Measurements from ENCODE around the gene NUDT13.

The NUDT13 gene

DNA sequence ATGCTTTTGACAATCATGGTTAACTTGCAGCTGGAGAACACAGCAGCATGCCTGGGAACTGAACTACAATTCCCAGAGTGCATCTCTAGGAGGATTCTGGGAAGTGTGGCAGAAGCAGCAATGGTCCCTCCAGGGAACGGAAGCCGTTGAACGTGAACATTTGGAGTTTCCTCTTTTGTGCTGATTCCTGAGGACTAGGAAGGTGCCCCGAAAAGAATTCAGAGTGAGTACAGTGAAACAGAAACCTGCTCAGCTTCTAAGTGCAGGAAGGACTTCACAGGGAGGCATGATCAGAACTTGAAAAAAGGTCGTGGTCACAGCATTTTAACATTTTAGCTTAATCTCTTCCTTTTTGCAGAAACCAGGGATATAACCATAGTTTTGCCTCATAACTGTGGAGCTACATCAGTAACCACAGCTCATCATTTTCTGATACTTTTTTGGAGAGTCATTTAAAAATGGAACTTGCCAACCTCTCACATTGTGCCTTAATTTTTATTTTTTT, at the start of gene NUDT13:
TSS of gene NUDT13 (plus strand) at position 111 of the 505 bp plus-strand sequence. CDS start 3,911 bp downstream, outside the sequence.
- peak in 1 of 2 donors; percentile 3 for DNase-seq (ENCODE audit: low read depth in 2 of 2, low spot score in 1 of 2)

GRCh38 chr10:73060738-73061635, 49.3 kb upstream of the NUDT13 start:
- DNase-seq (ENCODE audit: low read depth in 2 of 2, low spot score in 1 of 2) = no peak

DNA sequence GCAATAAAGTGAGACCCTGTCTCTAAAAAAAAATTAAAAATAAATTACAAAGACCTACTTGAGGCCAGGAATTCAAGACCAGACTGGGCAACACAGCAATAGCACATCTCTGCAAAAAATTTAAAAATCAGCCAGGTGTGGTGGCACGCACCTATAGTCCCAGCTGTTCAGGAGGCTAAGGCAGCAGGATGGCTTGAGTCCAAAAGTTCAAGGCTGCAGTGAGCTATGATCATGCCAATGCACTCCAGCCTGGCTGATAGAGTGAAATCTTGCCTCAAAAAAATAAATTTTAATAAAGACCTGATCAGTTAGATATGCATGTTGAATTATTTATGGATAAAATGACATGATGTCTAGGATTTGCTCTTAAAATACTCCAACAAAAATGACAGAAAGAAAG, 48.5 kb upstream of the NUDT13 start:
- no peak for DNase-seq (ENCODE audit: low read depth in 2 of 2, low spot score in 1 of 2)

GRCh38 chr10:73065441-73065840, 44.8 kb upstream of the NUDT13 start:
- DNase-seq (ENCODE audit: low read depth in 2 of 2, low spot score in 1 of 2) = no peak

- DNase-seq (ENCODE audit: low read depth in 2 of 2, low spot score in 1 of 2) = no peak
These were observed 36.6 kb upstream of the NUDT13 start for GRCh38 chr10:73073627-73074026.

- DNase-seq (ENCODE audit: low read depth in 2 of 2, low spot score in 1 of 2) = no peak
These were observed 34.4 kb upstream of the NUDT13 start for GRCh38 chr10:73075829-73076228.

DNA sequence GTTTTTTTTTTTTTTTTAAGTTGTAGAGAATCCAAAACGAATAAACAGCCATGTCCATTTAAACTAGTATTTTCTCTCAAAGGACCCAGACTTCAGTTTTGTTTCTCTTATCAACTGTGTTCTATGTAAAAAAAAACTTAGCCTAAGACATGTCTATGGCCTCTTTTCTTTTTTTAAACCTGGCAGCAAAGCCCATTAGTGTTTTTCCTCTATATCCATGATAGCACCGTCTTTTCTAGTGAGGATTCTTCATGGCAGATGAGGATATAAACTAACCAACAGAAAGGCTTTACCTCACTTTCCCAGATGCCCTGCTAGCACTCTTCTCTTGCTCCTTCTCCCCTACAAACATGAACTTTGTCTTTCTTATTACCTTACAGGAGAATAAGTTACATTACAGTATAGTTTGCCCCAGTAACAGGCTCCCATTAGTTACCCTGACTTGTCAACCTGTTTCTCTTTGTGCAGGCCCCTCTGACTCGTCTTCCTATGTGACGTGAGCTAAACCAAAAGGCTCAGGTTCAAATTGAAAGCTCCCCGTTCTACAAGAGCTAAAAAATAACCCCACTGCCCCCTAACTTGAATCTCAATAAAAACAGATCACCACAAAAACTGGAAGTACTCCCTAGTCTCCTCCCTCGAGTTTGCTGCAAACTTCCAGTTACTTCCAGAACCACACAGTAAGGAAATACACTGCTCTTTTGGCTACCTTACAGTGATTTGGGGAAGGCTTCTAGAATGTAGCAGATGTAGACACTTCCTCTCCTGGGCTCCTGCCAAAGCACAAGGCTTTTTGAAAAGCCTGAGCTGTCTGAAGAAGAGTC, 33.7 kb upstream of the NUDT13 start:
- no peak for DNase-seq (ENCODE audit: low read depth in 2 of 2, low spot score in 1 of 2)

GRCh38 chr10:73079779-73080541, 30.3 kb upstream of the NUDT13 start:
- DNase-seq (ENCODE audit: low read depth in 2 of 2, low spot score in 1 of 2) = no peak

DNA sequence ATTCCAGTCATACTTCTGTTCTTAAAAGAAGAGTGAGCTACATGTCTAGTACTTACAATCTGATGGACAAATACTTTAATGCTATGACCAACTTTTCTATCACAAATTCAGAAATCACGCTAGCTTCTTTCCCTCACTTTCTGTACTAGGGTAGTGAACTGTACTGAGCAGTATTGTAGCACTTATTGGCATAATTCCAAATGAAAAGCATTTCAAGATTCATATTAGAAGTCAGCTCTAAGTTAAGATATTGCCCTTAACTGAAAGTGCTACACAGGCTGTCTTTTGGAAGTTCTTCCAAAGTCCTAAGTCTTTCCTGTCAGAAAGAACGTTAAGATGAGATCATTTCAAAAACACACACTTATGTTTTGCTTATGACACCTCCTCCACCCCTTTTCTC, 27.0 kb upstream of the NUDT13 start:
- no peak for DNase-seq (ENCODE audit: low read depth in 2 of 2, low spot score in 1 of 2)

DNA sequence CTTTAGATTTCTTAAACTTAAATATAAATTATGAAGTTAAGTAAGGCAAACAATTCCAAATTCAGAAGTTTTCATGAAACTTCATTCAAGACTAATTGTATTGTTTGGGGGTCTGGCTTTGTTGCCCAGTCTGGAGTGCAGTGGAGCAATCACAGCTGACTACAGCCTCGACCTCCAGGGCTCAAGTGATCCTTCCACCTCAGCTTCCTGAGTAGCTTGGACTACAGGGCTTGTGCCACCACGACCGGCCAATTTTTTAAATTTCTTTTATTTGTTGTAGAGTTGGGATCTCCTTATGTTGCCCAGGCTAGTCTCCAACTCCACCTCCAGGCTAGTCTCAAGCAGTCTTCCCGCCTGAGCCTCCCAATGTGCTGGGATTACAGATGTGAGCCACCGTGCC, 26.0 kb upstream of the NUDT13 start:
- no peak for DNase-seq (ENCODE audit: low read depth in 2 of 2, low spot score in 1 of 2)

GRCh38 chr10:73086816-73087215, 23.4 kb upstream of the NUDT13 start:
- no peak for DNase-seq (ENCODE audit: low read depth in 2 of 2, low spot score in 1 of 2)

DNA sequence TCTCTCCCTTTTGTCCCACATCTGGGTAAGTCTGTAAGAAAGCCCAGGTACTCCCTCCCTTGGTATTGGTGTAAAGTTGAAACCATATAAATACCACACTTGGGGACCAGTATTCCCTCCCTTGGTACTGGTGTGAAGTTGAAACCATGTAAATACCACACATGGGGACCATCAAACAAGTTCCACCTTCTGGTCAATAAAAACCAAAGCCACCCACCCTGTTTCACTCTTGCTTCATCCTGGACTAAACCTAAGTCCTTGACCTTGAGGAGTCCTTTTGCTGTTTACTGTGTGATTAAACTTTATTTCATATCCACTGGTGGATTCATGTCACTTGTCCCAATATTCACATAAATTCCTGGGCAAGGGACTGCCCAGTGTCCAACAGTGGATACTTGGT, 22.0 kb upstream of the NUDT13 start:
- no peak for DNase-seq (ENCODE audit: low read depth in 2 of 2, low spot score in 1 of 2)

GRCh38 chr10:73092830-73093229, 17.4 kb upstream of the NUDT13 start:
- no peak for DNase-seq (ENCODE audit: low read depth in 2 of 2, low spot score in 1 of 2)

DNA sequence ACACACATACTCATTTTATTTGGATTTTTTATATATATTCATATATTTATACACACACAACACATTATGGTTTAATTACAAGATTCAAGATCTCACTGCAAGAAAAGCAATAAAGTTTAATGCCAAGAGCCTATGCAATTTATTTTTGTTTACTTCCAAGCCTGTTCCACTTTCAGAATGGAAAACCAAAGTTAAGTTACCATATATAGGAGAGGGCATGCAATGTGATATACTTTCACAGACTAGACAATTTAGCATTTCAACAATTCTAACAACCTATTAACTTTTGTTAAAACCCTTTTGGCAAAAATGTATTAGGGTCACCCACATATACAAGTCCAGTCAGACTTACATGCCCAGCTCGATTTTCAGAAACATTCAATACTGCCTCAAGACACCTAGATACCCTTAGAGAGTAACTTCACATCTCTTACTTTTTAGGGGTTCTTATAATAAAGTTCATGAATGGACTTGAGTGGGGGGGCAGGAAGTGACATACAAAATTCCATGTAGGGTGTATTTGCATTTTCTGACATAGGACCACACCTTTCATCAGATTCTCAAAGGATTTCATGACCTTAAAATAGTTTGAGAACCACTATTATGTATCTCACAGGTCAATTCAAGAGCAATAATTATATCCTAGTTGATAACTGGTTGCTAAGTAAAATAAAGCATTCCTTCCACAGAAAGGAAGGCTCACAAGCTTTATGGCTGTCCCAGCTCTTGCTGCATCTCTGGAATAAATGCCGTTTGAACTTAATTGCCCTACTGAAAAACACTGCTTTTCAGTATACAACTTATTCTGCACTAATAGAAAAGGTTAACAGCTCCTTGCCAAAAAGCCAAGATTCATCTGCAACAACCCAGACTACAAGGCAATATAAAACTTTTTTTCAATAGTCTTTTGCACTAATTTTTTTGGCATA, 16.1 kb upstream of the NUDT13 start:
- DNase-seq (ENCODE audit: low read depth in 2 of 2, low spot score in 1 of 2) = no peak

- DNase-seq (ENCODE audit: low read depth in 2 of 2, low spot score in 1 of 2) = no peak
These were observed 15.2 kb upstream of the NUDT13 start for GRCh38 chr10:73094986-73095480.

DNA sequence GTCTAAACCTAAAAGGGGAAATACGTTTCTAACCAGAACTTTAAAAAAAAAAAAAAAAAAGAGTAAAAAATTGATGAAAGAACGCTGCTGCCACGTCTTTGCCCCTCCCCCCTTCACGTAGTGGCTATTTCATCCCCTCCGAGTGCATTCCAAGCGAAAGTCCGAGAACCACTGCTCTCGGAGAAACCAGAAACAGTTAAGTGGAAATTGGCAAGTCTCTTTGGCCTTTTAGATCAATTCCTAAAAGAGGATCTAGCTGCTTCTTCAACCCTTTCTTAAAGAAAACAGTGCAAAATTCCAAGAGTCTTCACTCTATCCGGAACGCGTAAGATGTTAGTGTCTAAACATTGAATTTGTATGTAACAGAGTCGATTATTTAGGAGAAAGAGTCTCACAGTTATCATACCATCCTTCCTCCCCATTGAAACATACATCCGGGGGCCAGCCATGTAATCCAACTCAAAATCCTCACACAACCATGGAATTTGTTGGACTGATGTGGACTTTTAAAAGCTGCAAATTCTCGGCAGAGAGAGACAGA, 14.7 kb upstream of the NUDT13 start:
- no peak for DNase-seq (ENCODE audit: low read depth in 2 of 2, low spot score in 1 of 2)

- DNase-seq (ENCODE audit: low read depth in 2 of 2, low spot score in 1 of 2) = peak; percentile 20 to 45
These were observed 14.2 kb upstream of the NUDT13 start for GRCh38 chr10:73096041-73096448.

DNA sequence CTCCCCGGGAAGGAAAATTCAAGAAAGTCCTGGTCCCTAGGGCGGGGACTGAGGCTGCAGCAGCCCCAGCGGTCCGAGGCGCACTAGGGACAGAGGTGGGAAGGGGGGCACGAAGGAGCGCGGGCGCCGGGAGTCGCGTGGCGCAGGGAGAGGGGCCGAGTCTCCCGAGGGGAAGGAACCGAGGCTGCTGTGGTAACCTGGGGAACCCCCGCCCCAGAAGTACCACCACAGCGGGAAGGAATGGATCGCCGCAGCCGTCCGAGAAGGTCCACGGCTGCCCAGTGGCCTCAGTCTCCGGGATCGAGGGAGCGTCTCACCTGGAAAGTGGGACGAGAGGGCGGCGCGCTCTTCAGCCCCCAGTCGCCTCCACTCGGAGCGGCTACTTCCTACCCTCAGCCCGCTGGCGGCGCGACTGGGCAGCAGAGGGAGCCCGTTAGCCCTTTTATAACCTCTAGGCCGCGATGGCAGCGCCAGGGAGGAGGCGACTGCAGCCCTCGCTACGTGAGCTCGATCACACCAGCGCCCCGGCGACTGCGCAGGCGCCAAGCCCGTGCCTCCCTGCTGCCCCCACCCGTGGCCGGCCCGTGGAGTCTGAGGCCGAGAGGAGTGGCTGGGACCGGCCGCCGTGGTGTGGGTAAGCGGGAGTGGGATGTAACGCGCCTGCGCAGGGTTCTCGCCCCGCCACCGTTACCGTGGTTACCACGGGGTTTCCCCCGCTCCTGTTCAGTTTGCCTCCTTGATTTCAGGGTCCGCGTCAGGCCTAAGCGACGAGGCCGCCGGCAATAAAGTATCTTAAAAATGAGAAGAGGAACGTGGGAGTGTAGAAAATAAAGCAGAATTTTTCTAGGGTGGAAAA, 13.6 kb upstream of the NUDT13 start, which contains the start of gene P4HA1:
TSS of gene P4HA1 (minus strand) at position 418 of the 856 bp plus-strand sequence. CDS start 21,983 bp downstream, outside the sequence.
- DNase-seq (ENCODE audit: low read depth in 2 of 2, low spot score in 1 of 2) = peak; percentile 94 to 97

GRCh38 chr10:73097305-73097670, 13.0 kb upstream of the NUDT13 start:
- DNase-seq (ENCODE audit: low read depth in 2 of 2, low spot score in 1 of 2) = no peak

Measured in stimulated activated CD8-positive, alpha-beta memory T cell treated with anti-CD3 and anti-CD28 coated beads, Interleukin-4, amount 100 ng/mL, for 1 hour (primary cell).